Fibroblast of villous mesenchyme (primary cell): ENCODE measurements around the gene ANKRD13B. TPM values are rescaled to one million over a fixed set of nuclear protein-coding genes. Genes with fewer than 3 reads are reported as not detected.
A peak's percentile ranks its signal among the peaks of the same experiment; 100 is the strongest.

Experiments
- DNase-seq: peaks from one replicate; pipeline ENCODE4 v3.0.0-alpha.2; 2010; ENCODE audit warnings: low read depth
- H3K4me3 ChIP-seq: 2 replicates; pipeline ENCODE4 v1.5.1; 2011; ENCODE audit warnings: low read depth, mild to moderate bottlenecking, low read length
- CTCF ChIP-seq: IDR thresholded peaks from 2 replicates; pipeline ENCODE4 v1.5.1; 2012; ENCODE audit warnings: low read depth, mild to moderate bottlenecking, low read length; ENCODE audit not compliant: insufficient read depth
- total RNA-seq: library from RNA; depleted of rRNA; stranded (reverse); fragments of >200 nt; gene quantifications from 2 replicates; pipeline ENCODE4 v1.2.3, GENCODE V29; 2012

ANKRD13B gene
- total RNA-seq, 1 donor: 8.6 TPM

GRCh38 chr17:29591737-29592608 lies 959 bp upstream of the ANKRD13B start:
- peak overlapping the region; percentile 50 for H3K4me3 ChIP-seq
- TF ChIP-seq CTCF: peak; percentile 98
- DNase-seq: peak; percentile 80

GRCh38 chr17:29593591-29594518 lies 923 bp downstream of the ANKRD13B start:
- peak; percentile 27 for TF ChIP-seq CTCF

GRCh38 chr17:29594519-29595090 lies 1.7 kb downstream of the ANKRD13B start:
- TF ChIP-seq CTCF: no peak
- no peak for DNase-seq
- no peak overlapping the region for H3K4me3 ChIP-seq

More at GRCh38 chr17:29593591-29594518, 923 bp downstream of the ANKRD13B start:
- H3K4me3 ChIP-seq: peak overlapping the region; percentile 56
- no peak for DNase-seq

GRCh38 chr17:29595107-29595942 lies 2.4 kb downstream of the ANKRD13B start:
- TF ChIP-seq CTCF: no peak
- no peak overlapping the region for H3K4me3 ChIP-seq
- DNase-seq: no peak

- DNase-seq: no peak
- H3K4me3 ChIP-seq: no peak overlapping the region
- no peak for TF ChIP-seq CTCF
Observed at GRCh38 chr17:29595943-29596774, 3.2 kb downstream of the ANKRD13B start.
